WTC11 (cell line): ENCODE measurements around the gene SIX4. TPM values are rescaled to one million over a fixed set of nuclear protein-coding genes. Genes with fewer than 3 reads are reported as not detected.

Experiments
- ATAC-seq: fragments of 200-7000 bp; cut with Tn5 transposase; 2 replicates; pipeline ENCODE4 v1.10.0; 2021; ENCODE audit warnings: mild to moderate bottlenecking, moderate library complexity
- CTCF ChIA-PET: fragments of 300-600 bp; sonication (Branson Sonifier 250); formaldehyde crosslinking; loops from one replicate; lab custom pipeline; 2021; ENCODE audit warnings: antibody characterized with exemption; lab: Charles Lee
- POLR2A ChIA-PET: fragments of 350-600 bp; sonication (Branson Sonifier 250); formaldehyde crosslinking; loops from one replicate; lab custom pipeline; 2021; ENCODE audit warnings: antibody characterized with exemption; lab: Charles Lee
- DNase-seq: peaks from one replicate; pipeline ENCODE4 v3.0.0; 2021; ENCODE audit warnings: low spot score
- H3K27ac Mint-ChIP-seq: 2 replicates; pipeline ENCODE4 v1.8.0; 2021; ENCODE audit warnings: mixed read lengths
- H3K27me3 Mint-ChIP-seq: 2 replicates; pipeline ENCODE4 v1.8.0; 2021; ENCODE audit warnings: low read depth, mild to moderate bottlenecking, moderate library complexity, mixed read lengths
- H3K36me3 Mint-ChIP-seq: 2 replicates; pipeline ENCODE4 v1.8.0; 2021; ENCODE audit warnings: mixed read lengths
- H3K4me1 Mint-ChIP-seq: 2 replicates; pipeline ENCODE4 v1.8.0; 2022; ENCODE audit warnings: mixed read lengths
- H3K4me3 Mint-ChIP-seq: 2 replicates; pipeline ENCODE4 v1.8.0; 2021; ENCODE audit warnings: mild to moderate bottlenecking, moderate library complexity, mixed read lengths
- H3K9me3 Mint-ChIP-seq: 2 replicates; pipeline ENCODE4 v1.8.0; 2021; ENCODE audit warnings: mixed read lengths
- CREB1 ChIP-seq: sonication (generic); formaldehyde crosslinking; IDR thresholded peaks from 2 replicates; pipeline ENCODE4 v1.8.0; 2023; ENCODE audit warnings: mild to moderate bottlenecking, missing genetic modification reagents
- EMX1 ChIP-seq: fragments of 250-450 bp; sonication (Bioruptor Pico); IDR thresholded peaks from 2 replicates; pipeline ENCODE4 v1.8.0; 2021; ENCODE audit warnings: mild to moderate bottlenecking
- GRHL2 ChIP-seq: fragments of 250-450 bp; sonication (Bioruptor Pico); IDR thresholded peaks from 2 replicates; pipeline ENCODE4 v1.8.0; 2022; ENCODE audit warnings: mild to moderate bottlenecking, moderate library complexity; ENCODE audit not compliant: insufficient replicate concordance, severe bottlenecking
- HMGA2 ChIP-seq: fragments of 250-450 bp; sonication (Bioruptor Pico); IDR thresholded peaks from 2 replicates; pipeline ENCODE4 v1.4.0; 2021; ENCODE audit warnings: mild to moderate bottlenecking, moderate library complexity
- JUN ChIP-seq: sonication (generic); formaldehyde crosslinking; IDR thresholded peaks from 2 replicates; pipeline ENCODE4 v1.8.0; 2023; ENCODE audit warnings: mild to moderate bottlenecking, missing genetic modification reagents
- NR3C1 ChIP-seq: sonication (generic); formaldehyde crosslinking; conservative IDR thresholded peaks from 2 replicates; pipeline ENCODE4 v1.8.1; 2023; ENCODE audit warnings: low read depth, mild to moderate bottlenecking, missing genetic modification reagents
- OVOL2 ChIP-seq: fragments of 250-450 bp; sonication (Bioruptor Pico); IDR thresholded peaks from 2 replicates; pipeline ENCODE4 v1.9.0; 2021; ENCODE audit warnings: mild to moderate bottlenecking, borderline replicate concordance
- RORB ChIP-seq: fragments of 250-450 bp; sonication (Bioruptor Pico); IDR thresholded peaks from 2 replicates; pipeline ENCODE4 v1.9.0; 2021; ENCODE audit warnings: mild to moderate bottlenecking
- SMAD4 ChIP-seq: sonication (generic); formaldehyde crosslinking; IDR thresholded peaks from 2 replicates; pipeline ENCODE4 v1.8.0; 2022; ENCODE audit warnings: mild to moderate bottlenecking, missing genetic modification reagents
- ZNF121 ChIP-seq: sonication (generic); formaldehyde crosslinking; IDR thresholded peaks from 2 replicates; pipeline ENCODE4 v1.8.0; 2023; ENCODE audit warnings: missing genetic modification reagents
- ZNF219 ChIP-seq: sonication (generic); formaldehyde crosslinking; IDR thresholded peaks from 2 replicates; pipeline ENCODE4 v1.8.0; 2023; ENCODE audit warnings: missing genetic modification reagents, mild to moderate bottlenecking, borderline replicate concordance
- ZNF232 ChIP-seq: sonication (generic); formaldehyde crosslinking; IDR thresholded peaks from 2 replicates; pipeline ENCODE4 v1.8.0; 2022; ENCODE audit warnings: mild to moderate bottlenecking, missing genetic modification reagents
- total RNA-seq: library from RNA; stranded (reverse); gene quantifications from 3 replicates; pipeline ENCODE4 v1.2.3, GENCODE V29; 2021
- TF ChIP-seq, protein P1 (sequence below): sonication (generic); formaldehyde crosslinking; IDR thresholded peaks from 2 replicates; pipeline ENCODE4 v1.8.1; 2022; ENCODE audit warnings: low read depth, missing genetic modification reagents, borderline replicate concordance
- TF ChIP-seq, protein P2 (sequence below): sonication (generic); formaldehyde crosslinking; IDR thresholded peaks from 2 replicates; pipeline ENCODE4 v1.8.1; 2022; ENCODE audit warnings: mild to moderate bottlenecking, missing genetic modification reagents, moderate library complexity, borderline replicate concordance
- TF ChIP-seq, protein P3 (sequence below): sonication (generic); formaldehyde crosslinking; IDR thresholded peaks from 2 replicates; pipeline ENCODE4 v1.8.1; 2023; ENCODE audit warnings: mild to moderate bottlenecking, missing genetic modification reagents
- TF ChIP-seq, protein P4 (sequence below): fragments of 250-450 bp; sonication (Bioruptor Pico); IDR thresholded peaks from 2 replicates; pipeline ENCODE4 v2.1.2; 2022; ENCODE audit warnings: mild to moderate bottlenecking, moderate library complexity
- TF ChIP-seq, protein P5 (sequence below): fragments of 250-450 bp; sonication (Bioruptor Pico); IDR thresholded peaks from 2 replicates; pipeline ENCODE4 v1.9.0; 2021; ENCODE audit warnings: moderate library complexity, mild to moderate bottlenecking, inconsistent platforms, borderline replicate concordance
- TF ChIP-seq, protein P6 (sequence below): fragments of 250-450 bp; sonication (Bioruptor Pico); IDR thresholded peaks from 2 replicates; pipeline ENCODE4 v1.9.0; 2021; ENCODE audit warnings: mild to moderate bottlenecking, borderline replicate concordance
- TF ChIP-seq, protein P7 (sequence below): fragments of 250-450 bp; sonication (Bioruptor Pico); IDR thresholded peaks from 2 replicates; pipeline ENCODE4 v1.9.0; 2021; ENCODE audit warnings: mild to moderate bottlenecking
- TF ChIP-seq, protein P8 (sequence below): sonication (generic); formaldehyde crosslinking; IDR thresholded peaks from 2 replicates; pipeline ENCODE4 v1.8.0; 2022; ENCODE audit warnings: mild to moderate bottlenecking, missing genetic modification reagents
- TF ChIP-seq, protein P9 (sequence below): fragments of 250-450 bp; sonication (Bioruptor Pico); conservative IDR thresholded peaks from 2 replicates; pipeline ENCODE4 v1.9.0; 2021; ENCODE audit warnings: mild to moderate bottlenecking

SIX4 gene
- total RNA-seq, 1 experiment from 2014 or later = 41.8 TPM

DNA sequence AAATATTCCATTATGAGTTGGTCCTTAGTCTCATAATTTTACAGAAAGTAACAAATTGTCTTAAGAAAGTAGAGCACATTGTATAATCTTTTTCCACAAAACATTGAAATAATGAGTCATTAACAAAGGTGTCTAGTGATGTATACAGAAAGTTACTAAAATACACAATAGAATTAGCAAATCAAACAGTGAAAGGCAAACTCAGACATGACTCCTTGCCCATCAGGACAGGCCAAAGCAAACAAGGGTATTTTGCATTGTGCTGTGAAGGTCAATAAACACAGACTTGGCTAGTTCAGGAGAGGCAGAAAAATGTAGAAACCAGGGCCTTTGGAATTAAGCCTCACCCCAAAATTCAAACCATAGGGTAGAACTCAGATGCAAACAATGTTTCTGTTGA, 37.3 kb downstream of the SIX4 start:
- CTCF ChIA-PET = no interaction called here
- DNase-seq = no peak
- no peak overlapping the region for H3K4me3 Mint-ChIP-seq
- H3K27me3 Mint-ChIP-seq = no peaks in the 10 kb centered on the region
- POLR2A ChIA-PET = no interaction called here
- H3K36me3 Mint-ChIP-seq = no peaks in the 10 kb centered on the region
- ATAC-seq = no peak
- TF ChIP-seq HMGA2 (CRISPR knock-in tag) (no peak), ZNF232 (CRISPR knock-in tag) (no peak), OVOL2 (CRISPR knock-in tag) (no peak), ZNF121 (CRISPR knock-in tag) (no peak), CREB1 (CRISPR knock-in tag) (no peak)
- TF ChIP-seq, protein P1, sequence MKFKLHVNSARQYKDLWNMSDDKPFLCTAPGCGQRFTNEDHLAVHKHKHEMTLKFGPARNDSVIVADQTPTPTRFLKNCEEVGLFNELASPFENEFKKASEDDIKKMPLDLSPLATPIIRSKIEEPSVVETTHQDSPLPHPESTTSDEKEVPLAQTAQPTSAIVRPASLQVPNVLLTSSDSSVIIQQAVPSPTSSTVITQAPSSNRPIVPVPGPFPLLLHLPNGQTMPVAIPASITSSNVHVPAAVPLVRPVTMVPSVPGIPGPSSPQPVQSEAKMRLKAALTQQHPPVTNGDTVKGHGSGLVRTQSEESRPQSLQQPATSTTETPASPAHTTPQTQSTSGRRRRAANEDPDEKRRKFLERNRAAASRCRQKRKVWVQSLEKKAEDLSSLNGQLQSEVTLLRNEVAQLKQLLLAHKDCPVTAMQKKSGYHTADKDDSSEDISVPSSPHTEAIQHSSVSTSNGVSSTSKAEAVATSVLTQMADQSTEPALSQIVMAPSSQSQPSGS (CRISPR knock-in tag) = no peak
- TF ChIP-seq, protein P2, sequence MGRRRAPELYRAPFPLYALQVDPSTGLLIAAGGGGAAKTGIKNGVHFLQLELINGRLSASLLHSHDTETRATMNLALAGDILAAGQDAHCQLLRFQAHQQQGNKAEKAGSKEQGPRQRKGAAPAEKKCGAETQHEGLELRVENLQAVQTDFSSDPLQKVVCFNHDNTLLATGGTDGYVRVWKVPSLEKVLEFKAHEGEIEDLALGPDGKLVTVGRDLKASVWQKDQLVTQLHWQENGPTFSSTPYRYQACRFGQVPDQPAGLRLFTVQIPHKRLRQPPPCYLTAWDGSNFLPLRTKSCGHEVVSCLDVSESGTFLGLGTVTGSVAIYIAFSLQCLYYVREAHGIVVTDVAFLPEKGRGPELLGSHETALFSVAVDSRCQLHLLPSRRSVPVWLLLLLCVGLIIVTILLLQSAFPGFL (CRISPR knock-in tag) = no peak
- TF ChIP-seq, protein P3, sequence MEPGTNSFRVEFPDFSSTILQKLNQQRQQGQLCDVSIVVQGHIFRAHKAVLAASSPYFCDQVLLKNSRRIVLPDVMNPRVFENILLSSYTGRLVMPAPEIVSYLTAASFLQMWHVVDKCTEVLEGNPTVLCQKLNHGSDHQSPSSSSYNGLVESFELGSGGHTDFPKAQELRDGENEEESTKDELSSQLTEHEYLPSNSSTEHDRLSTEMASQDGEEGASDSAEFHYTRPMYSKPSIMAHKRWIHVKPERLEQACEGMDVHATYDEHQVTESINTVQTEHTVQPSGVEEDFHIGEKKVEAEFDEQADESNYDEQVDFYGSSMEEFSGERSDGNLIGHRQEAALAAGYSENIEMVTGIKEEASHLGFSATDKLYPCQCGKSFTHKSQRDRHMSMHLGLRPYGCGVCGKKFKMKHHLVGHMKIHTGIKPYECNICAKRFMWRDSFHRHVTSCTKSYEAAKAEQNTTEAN (CRISPR knock-in tag) = no peak
- TF ChIP-seq, protein P4, sequence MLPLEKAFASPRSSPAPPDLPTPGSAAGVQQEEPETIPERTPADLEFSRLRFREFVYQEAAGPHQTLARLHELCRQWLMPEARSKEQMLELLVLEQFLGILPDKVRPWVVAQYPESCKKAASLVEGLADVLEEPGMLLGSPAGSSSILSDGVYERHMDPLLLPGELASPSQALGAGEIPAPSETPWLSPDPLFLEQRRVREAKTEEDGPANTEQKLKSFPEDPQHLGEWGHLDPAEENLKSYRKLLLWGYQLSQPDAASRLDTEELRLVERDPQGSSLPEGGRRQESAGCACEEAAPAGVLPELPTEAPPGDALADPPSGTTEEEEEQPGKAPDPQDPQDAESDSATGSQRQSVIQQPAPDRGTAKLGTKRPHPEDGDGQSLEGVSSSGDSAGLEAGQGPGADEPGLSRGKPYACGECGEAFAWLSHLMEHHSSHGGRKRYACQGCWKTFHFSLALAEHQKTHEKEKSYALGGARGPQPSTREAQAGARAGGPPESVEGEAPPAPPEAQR (CRISPR knock-in tag) = no peak
- TF ChIP-seq, protein P5, sequence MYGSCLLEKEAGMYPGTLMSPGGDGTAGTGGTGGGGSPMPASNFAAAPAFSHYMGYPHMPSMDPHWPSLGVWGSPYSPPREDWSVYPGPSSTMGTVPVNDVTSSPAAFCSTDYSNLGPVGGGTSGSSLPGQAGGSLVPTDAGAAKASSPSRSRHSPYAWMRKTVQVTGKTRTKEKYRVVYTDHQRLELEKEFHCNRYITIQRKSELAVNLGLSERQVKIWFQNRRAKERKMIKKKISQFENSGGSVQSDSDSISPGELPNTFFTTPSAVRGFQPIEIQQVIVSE = no peak
- TF ChIP-seq, protein P6, sequence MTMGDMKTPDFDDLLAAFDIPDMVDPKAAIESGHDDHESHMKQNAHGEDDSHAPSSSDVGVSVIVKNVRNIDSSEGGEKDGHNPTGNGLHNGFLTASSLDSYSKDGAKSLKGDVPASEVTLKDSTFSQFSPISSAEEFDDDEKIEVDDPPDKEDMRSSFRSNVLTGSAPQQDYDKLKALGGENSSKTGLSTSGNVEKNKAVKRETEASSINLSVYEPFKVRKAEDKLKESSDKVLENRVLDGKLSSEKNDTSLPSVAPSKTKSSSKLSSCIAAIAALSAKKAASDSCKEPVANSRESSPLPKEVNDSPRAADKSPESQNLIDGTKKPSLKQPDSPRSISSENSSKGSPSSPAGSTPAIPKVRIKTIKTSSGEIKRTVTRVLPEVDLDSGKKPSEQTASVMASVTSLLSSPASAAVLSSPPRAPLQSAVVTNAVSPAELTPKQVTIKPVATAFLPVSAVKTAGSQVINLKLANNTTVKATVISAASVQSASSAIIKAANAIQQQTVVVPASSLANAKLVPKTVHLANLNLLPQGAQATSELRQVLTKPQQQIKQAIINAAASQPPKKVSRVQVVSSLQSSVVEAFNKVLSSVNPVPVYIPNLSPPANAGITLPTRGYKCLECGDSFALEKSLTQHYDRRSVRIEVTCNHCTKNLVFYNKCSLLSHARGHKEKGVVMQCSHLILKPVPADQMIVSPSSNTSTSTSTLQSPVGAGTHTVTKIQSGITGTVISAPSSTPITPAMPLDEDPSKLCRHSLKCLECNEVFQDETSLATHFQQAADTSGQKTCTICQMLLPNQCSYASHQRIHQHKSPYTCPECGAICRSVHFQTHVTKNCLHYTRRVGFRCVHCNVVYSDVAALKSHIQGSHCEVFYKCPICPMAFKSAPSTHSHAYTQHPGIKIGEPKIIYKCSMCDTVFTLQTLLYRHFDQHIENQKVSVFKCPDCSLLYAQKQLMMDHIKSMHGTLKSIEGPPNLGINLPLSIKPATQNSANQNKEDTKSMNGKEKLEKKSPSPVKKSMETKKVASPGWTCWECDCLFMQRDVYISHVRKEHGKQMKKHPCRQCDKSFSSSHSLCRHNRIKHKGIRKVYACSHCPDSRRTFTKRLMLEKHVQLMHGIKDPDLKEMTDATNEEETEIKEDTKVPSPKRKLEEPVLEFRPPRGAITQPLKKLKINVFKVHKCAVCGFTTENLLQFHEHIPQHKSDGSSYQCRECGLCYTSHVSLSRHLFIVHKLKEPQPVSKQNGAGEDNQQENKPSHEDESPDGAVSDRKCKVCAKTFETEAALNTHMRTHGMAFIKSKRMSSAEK = no peak
- TF ChIP-seq, protein P7, sequence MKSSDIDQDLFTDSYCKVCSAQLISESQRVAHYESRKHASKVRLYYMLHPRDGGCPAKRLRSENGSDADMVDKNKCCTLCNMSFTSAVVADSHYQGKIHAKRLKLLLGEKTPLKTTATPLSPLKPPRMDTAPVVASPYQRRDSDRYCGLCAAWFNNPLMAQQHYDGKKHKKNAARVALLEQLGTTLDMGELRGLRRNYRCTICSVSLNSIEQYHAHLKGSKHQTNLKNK (CRISPR knock-in tag) = no peak
- TF ChIP-seq, protein P8, sequence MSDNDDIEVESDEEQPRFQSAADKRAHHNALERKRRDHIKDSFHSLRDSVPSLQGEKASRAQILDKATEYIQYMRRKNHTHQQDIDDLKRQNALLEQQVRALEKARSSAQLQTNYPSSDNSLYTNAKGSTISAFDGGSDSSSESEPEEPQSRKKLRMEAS = no peak
- H3K9me3 Mint-ChIP-seq = peaks cover 4% of the 10 kb centered on the region; the same call in 1 of the 2 replicates
- H3K4me1 Mint-ChIP-seq = peaks cover 13% of the 10 kb centered on the region
- H3K27ac Mint-ChIP-seq = no peak overlapping the region

DNA sequence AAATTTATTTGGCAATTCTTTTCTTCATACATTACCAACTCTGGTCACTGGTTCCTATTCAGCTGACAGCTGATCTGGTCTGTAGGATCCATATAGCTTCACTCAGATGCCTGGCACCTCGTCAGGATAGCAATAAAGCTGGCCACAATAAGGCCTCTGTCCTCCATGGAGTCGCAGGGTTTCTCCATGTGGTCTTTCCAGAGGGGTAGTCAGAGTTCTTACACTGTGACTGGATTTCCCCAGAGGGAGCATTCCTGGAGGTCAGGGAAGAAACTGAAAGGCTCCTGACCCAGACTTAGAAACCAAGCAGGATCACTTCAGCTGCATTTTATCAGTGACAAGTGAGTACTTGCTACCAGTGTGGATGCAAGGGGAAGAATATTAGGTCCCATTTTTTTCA, 39.9 kb downstream of the SIX4 start:
- Mint-ChIP-seq H3K9me3 (peaks cover 7% of the 10 kb centered on the region), H3K4me3 (no peak overlapping the region), H3K27me3 (no peaks in the 10 kb centered on the region; the same call in 1 of the 2 replicates), H3K36me3 (no peaks in the 10 kb centered on the region), H3K4me1 (peaks cover 30% of the 10 kb centered on the region), H3K27ac (no peak overlapping the region)
- POLR2A ChIA-PET = no interaction called here
- no peak for ATAC-seq
- DNase-seq = no peak
- CTCF ChIA-PET = no interaction called here
- TF ChIP-seq ZNF219 (CRISPR knock-in tag) = no peak
- TF ChIP-seq CREB1 (CRISPR knock-in tag) = no peak
- TF ChIP-seq, protein P2 (CRISPR knock-in tag) = no peak
- no peak for TF ChIP-seq SMAD4 (CRISPR knock-in tag)
- TF ChIP-seq JUN = no peak
- no peak for TF ChIP-seq RORB
- TF ChIP-seq GRHL2 (CRISPR knock-in tag) = no peak
- no peak for TF ChIP-seq NR3C1 (CRISPR knock-in tag)
- TF ChIP-seq EMX1 (CRISPR knock-in tag) = no peak
- TF ChIP-seq, protein P9, sequence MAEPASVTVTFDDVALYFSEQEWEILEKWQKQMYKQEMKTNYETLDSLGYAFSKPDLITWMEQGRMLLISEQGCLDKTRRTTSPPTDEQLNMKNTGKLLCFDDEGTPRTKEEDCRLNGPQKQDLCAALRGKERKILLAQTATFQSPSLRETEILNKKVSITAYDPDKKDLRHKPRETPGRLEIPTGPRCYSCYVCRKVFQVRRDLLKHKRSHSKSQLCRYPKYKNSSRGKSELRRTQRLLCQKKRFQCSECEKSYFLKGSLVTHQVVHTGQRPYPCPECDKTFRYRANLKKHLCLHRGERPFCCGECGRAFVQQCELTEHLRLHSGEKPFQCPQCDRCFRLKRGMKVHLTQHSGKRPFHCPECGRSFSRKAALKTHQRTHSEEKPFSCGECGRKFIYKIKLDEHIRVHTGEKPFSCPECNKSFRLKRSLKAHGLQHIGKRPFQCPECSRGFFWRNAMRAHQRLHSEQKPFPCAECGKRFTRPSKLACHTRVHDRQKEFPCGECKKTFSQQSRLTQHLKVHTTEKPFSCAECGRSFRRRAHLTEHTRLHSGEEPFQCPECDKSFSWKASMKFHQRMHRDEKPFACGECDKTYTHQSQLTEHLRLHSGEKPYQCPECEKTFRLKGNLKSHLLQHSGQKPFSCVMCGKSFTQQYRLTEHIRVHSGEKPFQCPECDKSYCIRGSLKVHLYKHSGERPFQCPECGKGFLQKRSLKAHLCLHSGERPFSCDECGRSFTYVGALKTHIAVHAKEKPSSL (CRISPR knock-in tag) = no peak
